WTC11 (cell line): ENCODE measurements around the gene NSUN7. TPM values are rescaled to one million over a fixed set of nuclear protein-coding genes. Genes with fewer than 3 reads are reported as not detected.

ENCODE experiments used
- AFF4 ChIP-seq: sonication (generic); formaldehyde crosslinking; IDR thresholded peaks from 2 replicates; pipeline ENCODE4 v1.8.1; 2023; ENCODE audit warnings: mild to moderate bottlenecking, missing genetic modification reagents, borderline replicate concordance
- ARID4B ChIP-seq: sonication (generic); formaldehyde crosslinking; IDR thresholded peaks from 2 replicates; pipeline ENCODE4 v1.8.0; 2023; ENCODE audit warnings: missing genetic modification reagents, mild to moderate bottlenecking, borderline replicate concordance
- ATF1 ChIP-seq: sonication (generic); formaldehyde crosslinking; IDR thresholded peaks from 2 replicates; pipeline ENCODE4 v1.8.1; 2023; ENCODE audit warnings: mild to moderate bottlenecking, moderate library complexity, missing genetic modification reagents
- ELF4 ChIP-seq: sonication (generic); formaldehyde crosslinking; IDR thresholded peaks from 2 replicates; pipeline ENCODE4 v1.8.1; 2022; ENCODE audit warnings: low read depth, mild to moderate bottlenecking, moderate library complexity, missing genetic modification reagents
- FOXK1 ChIP-seq: sonication (generic); formaldehyde crosslinking; IDR thresholded peaks from 2 replicates; pipeline ENCODE4 v1.8.0; 2022; ENCODE audit warnings: mild to moderate bottlenecking, moderate library complexity, missing genetic modification reagents
- HMGXB4 ChIP-seq: sonication (generic); formaldehyde crosslinking; IDR thresholded peaks from 2 replicates; pipeline ENCODE4 v1.8.1; 2023; ENCODE audit warnings: mild to moderate bottlenecking, moderate library complexity, missing genetic modification reagents
- IRF2 ChIP-seq: sonication (generic); formaldehyde crosslinking; IDR thresholded peaks from 2 replicates; pipeline ENCODE4 v1.8.0; 2022; ENCODE audit warnings: low read depth, missing genetic modification reagents, borderline replicate concordance
- NFATC4 ChIP-seq: fragments of 250-450 bp; sonication (Bioruptor Pico); IDR thresholded peaks from 2 replicates; pipeline ENCODE4 v1.9.0; 2021; ENCODE audit warnings: mild to moderate bottlenecking
- NFYB ChIP-seq: sonication (generic); formaldehyde crosslinking; conservative IDR thresholded peaks from 2 replicates; pipeline ENCODE4 v1.8.0; 2022; ENCODE audit warnings: low read depth, missing genetic modification reagents
- SMAD3 ChIP-seq: sonication (generic); formaldehyde crosslinking; IDR thresholded peaks from 2 replicates; pipeline ENCODE4 v1.8.0; 2022; ENCODE audit warnings: missing genetic modification reagents, mild to moderate bottlenecking, borderline replicate concordance
- SMAD4 ChIP-seq: sonication (generic); formaldehyde crosslinking; IDR thresholded peaks from 2 replicates; pipeline ENCODE4 v1.8.0; 2022; ENCODE audit warnings: mild to moderate bottlenecking, missing genetic modification reagents
- STAT6 ChIP-seq: sonication (generic); formaldehyde crosslinking; conservative IDR thresholded peaks from 2 replicates; pipeline ENCODE4 v1.8.1; 2023; ENCODE audit warnings: mild to moderate bottlenecking, low read depth, missing genetic modification reagents, moderate library complexity
- TCF7 ChIP-seq: sonication (generic); formaldehyde crosslinking; IDR thresholded peaks from 2 replicates; pipeline ENCODE4 v1.8.0; 2022; ENCODE audit warnings: mild to moderate bottlenecking, low read depth, missing genetic modification reagents, moderate library complexity
- ZNF263 ChIP-seq: sonication (generic); formaldehyde crosslinking; IDR thresholded peaks from 2 replicates; pipeline ENCODE4 v1.8.1; 2022; ENCODE audit warnings: low read depth, mild to moderate bottlenecking, moderate library complexity, missing genetic modification reagents
- ZNF396 ChIP-seq: fragments of 250-450 bp; sonication (Bioruptor Pico); IDR thresholded peaks from 2 replicates; pipeline ENCODE4 v1.8.0; 2021; ENCODE audit warnings: mild to moderate bottlenecking, moderate library complexity, borderline replicate concordance
- ZNF512 ChIP-seq: sonication (generic); formaldehyde crosslinking; IDR thresholded peaks from 2 replicates; pipeline ENCODE4 v1.8.1; 2022; ENCODE audit warnings: missing genetic modification reagents, borderline replicate concordance
- total RNA-seq: library from RNA; stranded (reverse); gene quantifications from 3 replicates; pipeline ENCODE4 v1.2.3, GENCODE V29; 2021
- TF ChIP-seq, protein P1 (sequence below): fragments of 250-450 bp; sonication (Bioruptor Pico); IDR thresholded peaks from 2 replicates; pipeline ENCODE4 v1.8.0; 2021; ENCODE audit warnings: mild to moderate bottlenecking
- TF ChIP-seq, protein P2 (sequence below): sonication (generic); formaldehyde crosslinking; IDR thresholded peaks from 2 replicates; pipeline ENCODE4 v1.8.0; 2022; ENCODE audit warnings: mild to moderate bottlenecking, missing genetic modification reagents
- TF ChIP-seq, protein P3 (sequence below): sonication (generic); formaldehyde crosslinking; IDR thresholded peaks from 2 replicates; pipeline ENCODE4 v1.8.1; 2023; ENCODE audit warnings: mild to moderate bottlenecking, missing genetic modification reagents

NSUN7 gene
- total RNA-seq, 1 experiment from 2014 or later = 24.1 TPM

DNA sequence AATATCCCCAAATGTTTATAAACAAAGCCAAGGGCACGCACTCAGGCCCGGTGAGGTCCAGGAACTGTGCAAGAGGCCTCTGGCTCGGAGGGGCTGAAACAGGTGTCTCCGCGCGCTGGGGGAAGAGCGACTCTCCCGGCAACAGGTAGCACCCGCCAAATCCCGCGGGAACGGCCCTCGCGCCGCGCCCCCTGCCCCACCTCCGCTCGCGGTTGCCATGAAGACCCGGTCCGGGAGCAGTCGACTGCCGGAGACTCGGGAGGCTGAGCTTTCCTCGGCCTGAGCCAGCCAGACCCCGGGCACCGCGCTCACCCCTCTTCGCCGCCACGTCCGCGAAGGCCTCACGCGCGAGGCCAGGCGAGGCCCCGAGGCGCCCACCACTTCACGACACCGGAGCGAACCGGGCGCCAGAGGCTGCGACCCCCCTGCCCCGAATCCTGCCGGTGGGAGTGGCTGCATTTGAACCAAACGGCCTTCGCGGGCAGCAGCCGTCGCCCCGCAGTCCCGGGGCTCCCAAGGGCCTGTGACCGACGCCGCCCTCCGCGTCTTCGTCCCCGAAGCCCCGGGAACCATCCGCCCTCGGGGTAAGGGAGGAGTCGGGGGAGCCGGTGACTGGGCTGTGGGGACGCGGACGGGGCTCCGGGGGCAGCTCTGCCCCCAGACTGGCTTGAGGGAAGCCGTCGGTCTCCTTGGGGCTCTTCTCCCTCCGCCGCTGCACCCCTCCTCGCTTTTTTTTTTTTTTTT lies at the start of gene NSUN7 (continued):
- TF ChIP-seq AFF4 (CRISPR knock-in tag) = peak; percentile 79; the same call in 1 of the 2 replicates
- TF ChIP-seq NFATC4 (CRISPR knock-in tag) = no peak
- peak; percentile 73 for TF ChIP-seq FOXK1 (CRISPR knock-in tag)
- no peak for TF ChIP-seq ZNF396 (CRISPR knock-in tag)
- TF ChIP-seq ZNF263 (CRISPR knock-in tag) = no peak
- TF ChIP-seq ELF4 (CRISPR knock-in tag) = no peak
- TF ChIP-seq IRF2 (CRISPR knock-in tag) = no peak
- no peak for TF ChIP-seq NFYB
- TF ChIP-seq SMAD4 (CRISPR knock-in tag) = 0 out of 2 replicates have a peak, but pooled peaks have one; percentile 17
- TF ChIP-seq ZNF512 = no peak
- peak; percentile 67; the same call in 1 of the 2 replicates for TF ChIP-seq ATF1
- TF ChIP-seq, protein P1, sequence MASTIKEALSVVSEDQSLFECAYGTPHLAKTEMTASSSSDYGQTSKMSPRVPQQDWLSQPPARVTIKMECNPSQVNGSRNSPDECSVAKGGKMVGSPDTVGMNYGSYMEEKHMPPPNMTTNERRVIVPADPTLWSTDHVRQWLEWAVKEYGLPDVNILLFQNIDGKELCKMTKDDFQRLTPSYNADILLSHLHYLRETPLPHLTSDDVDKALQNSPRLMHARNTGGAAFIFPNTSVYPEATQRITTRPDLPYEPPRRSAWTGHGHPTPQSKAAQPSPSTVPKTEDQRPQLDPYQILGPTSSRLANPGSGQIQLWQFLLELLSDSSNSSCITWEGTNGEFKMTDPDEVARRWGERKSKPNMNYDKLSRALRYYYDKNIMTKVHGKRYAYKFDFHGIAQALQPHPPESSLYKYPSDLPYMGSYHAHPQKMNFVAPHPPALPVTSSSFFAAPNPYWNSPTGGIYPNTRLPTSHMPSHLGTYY = no peak
- peak; percentile 96 for TF ChIP-seq HMGXB4 (CRISPR knock-in tag)
- no peak for TF ChIP-seq TCF7
- TF ChIP-seq SMAD3 = no peak
- peak; percentile 90 for TF ChIP-seq ARID4B (CRISPR knock-in tag)
- TF ChIP-seq, protein P2, sequence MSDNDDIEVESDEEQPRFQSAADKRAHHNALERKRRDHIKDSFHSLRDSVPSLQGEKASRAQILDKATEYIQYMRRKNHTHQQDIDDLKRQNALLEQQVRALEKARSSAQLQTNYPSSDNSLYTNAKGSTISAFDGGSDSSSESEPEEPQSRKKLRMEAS (CRISPR knock-in tag) = peak; percentile 92
- TF ChIP-seq, protein P3, sequence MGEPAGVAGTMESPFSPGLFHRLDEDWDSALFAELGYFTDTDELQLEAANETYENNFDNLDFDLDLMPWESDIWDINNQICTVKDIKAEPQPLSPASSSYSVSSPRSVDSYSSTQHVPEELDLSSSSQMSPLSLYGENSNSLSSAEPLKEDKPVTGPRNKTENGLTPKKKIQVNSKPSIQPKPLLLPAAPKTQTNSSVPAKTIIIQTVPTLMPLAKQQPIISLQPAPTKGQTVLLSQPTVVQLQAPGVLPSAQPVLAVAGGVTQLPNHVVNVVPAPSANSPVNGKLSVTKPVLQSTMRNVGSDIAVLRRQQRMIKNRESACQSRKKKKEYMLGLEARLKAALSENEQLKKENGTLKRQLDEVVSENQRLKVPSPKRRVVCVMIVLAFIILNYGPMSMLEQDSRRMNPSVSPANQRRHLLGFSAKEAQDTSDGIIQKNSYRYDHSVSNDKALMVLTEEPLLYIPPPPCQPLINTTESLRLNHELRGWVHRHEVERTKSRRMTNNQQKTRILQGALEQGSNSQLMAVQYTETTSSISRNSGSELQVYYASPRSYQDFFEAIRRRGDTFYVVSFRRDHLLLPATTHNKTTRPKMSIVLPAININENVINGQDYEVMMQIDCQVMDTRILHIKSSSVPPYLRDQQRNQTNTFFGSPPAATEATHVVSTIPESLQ = peak; percentile 55; the same call in 1 of the 2 replicates
- no peak for TF ChIP-seq STAT6 (CRISPR knock-in tag)
